Body of pancreas (tissue), 4 donors: ENCODE data around the gene AP3D1.

Experiments
- POLR2A ChIP-seq, 3 donors: fragments of 450-650 bp; IDR thresholded peaks; one replicate each; pipeline ENCODE4 v1.6.1; 2016; ENCODE audit warnings: antibody characterized with exemption in 3 of 3, mild to moderate bottlenecking in 2 of 3
- TF ChIP-seq, protein P1 (sequence below), 7 experiments: fragments of 450-650 bp in 4 of 7; fragments of 200-600 bp in 3 of 7; sonication (generic) in 3 of 7; IDR thresholded peaks; one replicate each; pipeline ENCODE4 v1.5.1; 2016 to 2019; ENCODE audit warnings: antibody characterized with exemption in 7 of 7

DNA sequence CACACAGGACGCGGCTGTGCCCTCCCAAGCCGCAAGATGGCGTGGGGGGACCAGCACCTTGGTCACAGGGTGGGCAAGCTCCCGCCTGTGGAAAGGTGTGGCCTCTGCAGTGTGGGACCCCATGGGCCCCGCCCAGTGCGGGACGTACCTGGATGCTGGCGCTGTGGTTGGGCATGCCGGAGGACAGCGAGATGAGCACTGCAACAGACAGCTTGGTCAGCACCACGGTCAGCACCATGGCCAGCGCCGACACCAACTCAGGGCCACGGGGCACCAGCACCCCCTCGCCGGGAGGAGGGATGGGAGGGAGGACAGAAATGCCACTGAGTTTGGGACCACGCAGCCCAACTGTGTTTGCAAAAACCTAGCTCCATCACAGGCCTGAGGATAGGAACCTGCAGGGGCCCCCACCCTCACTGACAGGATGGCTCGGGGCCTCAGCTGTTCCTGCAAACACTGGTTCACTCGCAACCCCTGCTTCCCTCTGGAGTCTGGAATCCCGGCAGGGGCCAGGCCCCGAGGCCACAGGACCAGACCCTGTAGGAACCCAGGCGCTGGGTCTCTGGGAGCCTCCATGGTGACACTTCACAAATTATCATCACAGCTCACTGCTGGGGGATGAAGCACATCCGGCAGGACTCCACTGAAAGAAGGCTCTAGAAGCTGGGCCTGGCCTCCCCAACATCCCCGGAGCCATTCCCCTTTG is 27.5 kb downstream of the AP3D1 start:
- TF ChIP-seq POLR2A (IDR thresholded peaks at IDR 0.05) = no peak
- TF ChIP-seq, protein P1, sequence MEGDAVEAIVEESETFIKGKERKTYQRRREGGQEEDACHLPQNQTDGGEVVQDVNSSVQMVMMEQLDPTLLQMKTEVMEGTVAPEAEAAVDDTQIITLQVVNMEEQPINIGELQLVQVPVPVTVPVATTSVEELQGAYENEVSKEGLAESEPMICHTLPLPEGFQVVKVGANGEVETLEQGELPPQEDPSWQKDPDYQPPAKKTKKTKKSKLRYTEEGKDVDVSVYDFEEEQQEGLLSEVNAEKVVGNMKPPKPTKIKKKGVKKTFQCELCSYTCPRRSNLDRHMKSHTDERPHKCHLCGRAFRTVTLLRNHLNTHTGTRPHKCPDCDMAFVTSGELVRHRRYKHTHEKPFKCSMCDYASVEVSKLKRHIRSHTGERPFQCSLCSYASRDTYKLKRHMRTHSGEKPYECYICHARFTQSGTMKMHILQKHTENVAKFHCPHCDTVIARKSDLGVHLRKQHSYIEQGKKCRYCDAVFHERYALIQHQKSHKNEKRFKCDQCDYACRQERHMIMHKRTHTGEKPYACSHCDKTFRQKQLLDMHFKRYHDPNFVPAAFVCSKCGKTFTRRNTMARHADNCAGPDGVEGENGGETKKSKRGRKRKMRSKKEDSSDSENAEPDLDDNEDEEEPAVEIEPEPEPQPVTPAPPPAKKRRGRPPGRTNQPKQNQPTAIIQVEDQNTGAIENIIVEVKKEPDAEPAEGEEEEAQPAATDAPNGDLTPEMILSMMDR (IDR thresholded peaks at IDR 0.05) = no peak
